ENCODE results near the gene KLC3. TPM values are rescaled to one million over a fixed set of nuclear protein-coding genes. Genes with fewer than 3 reads are reported as not detected.

Gene KLC3
- total RNA-seq, 2 donors from 2014 or later = 3.4 to 7.0 TPM

DNA sequence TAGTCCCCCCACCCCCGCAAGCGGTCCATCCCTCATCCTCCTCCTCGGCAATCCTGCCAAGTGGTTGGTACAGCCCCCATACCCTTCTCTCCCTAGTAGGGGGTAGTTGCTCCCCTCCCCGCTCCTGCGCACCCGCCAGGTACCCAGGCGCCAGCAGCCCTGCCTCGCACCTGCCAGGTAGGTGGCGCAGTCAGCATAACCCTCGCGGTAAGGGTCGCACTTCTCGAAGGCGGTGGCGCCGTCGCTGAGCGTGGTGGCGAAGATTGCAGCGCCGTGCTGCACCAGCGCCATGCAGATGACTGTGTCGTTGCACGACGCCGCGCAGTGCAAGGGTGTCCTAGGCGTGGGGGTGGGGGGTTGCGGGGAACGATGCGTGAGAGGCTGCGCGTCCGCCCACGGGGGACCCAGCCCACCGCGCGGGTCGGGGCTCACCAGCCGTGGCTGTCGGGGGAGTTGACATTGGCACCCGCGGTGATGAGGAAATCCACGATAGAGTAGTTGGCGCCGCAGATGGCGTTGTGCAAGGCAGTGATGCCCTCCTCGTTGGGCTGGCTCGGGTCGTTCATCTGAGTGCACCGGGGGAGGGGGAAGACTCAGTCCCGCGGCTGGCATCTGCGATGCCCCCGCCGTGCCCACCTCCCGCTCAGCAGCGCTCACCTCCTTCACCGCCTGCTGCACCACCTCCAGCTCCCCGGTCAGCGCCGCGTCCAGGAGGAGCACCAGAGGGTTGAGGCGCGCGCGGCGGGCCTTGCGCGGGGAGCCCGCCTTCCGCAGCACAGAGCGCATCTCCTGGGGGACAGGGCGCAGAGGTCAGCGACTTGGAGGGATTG, 45.1 kb downstream of the KLC3 start:
- H3K36me3 ChIP-seq = no peaks in the 10 kb centered on the region
- H3K4me3 ChIP-seq = no peak overlapping the region
- 9% methylated on average over 68 of the region's 75 CpGs for WGBS
- H3K9me3 ChIP-seq = no peaks in the 10 kb centered on the region
- TF ChIP-seq POLR2A (IDR thresholded peaks at IDR 0.05) = no peak
- no peak for TF ChIP-seq POLR2AphosphoS5 (IDR thresholded peaks at IDR 0.05)
- no peak for TF ChIP-seq CTCF (IDR thresholded peaks at IDR 0.05)
- no peaks in the 10 kb centered on the region for H3K4me1 ChIP-seq (replicated peaks)
- intact Hi-C loops (cut with DNase I) = no loop called here
- no peaks in the 10 kb centered on the region for H3K27me3 ChIP-seq (replicated peaks; ENCODE audit: insufficient read depth)
- no peak for DNase-seq (ENCODE audit: low spot score)
- no peak overlapping the region for H3K27ac ChIP-seq

- TF ChIP-seq POLR2AphosphoS5 (IDR thresholded peaks at IDR 0.05) (no peak), CTCF (IDR thresholded peaks at IDR 0.05) (no peak), POLR2A (IDR thresholded peaks at IDR 0.05) (no peak)
- Histone ChIP-seq H3K4me1 (replicated peaks) (no peaks in the 10 kb centered on the region), H3K27me3 (replicated peaks; ENCODE audit: insufficient read depth) (no peaks in the 10 kb centered on the region), H3K36me3 (no peaks in the 10 kb centered on the region), H3K9me3 (no peaks in the 10 kb centered on the region), H3K4me3 (no peak overlapping the region), H3K27ac (no peak overlapping the region)
- intact Hi-C loops (cut with DNase I) = no loop called here
- DNase-seq (ENCODE audit: low spot score) = no peak
- 65% methylated on average over 3 of the region's 3 CpGs for WGBS
Measured at GRCh38 chr19:45391346-45391745, 50.8 kb downstream of the KLC3 start.

GRCh38 chr19:45391871-45392665, 51.5 kb downstream of the KLC3 start:
- intact Hi-C loops (cut with DNase I) = no loop called here
- Histone ChIP-seq H3K9me3 (no peaks in the 10 kb centered on the region), H3K27ac (no peak overlapping the region), H3K4me3 (no peak overlapping the region), H3K27me3 (replicated peaks; ENCODE audit: insufficient read depth) (no peaks in the 10 kb centered on the region), H3K36me3 (no peaks in the 10 kb centered on the region), H3K4me1 (replicated peaks) (no peaks in the 10 kb centered on the region)
- TF ChIP-seq CTCF (IDR thresholded peaks at IDR 0.05) (no peak), POLR2A (IDR thresholded peaks at IDR 0.05) (no peak)
- DNase-seq (ENCODE audit: low spot score) = no peak
- WGBS = 93% methylated on average over 21 of the region's 21 CpGs

DNA sequence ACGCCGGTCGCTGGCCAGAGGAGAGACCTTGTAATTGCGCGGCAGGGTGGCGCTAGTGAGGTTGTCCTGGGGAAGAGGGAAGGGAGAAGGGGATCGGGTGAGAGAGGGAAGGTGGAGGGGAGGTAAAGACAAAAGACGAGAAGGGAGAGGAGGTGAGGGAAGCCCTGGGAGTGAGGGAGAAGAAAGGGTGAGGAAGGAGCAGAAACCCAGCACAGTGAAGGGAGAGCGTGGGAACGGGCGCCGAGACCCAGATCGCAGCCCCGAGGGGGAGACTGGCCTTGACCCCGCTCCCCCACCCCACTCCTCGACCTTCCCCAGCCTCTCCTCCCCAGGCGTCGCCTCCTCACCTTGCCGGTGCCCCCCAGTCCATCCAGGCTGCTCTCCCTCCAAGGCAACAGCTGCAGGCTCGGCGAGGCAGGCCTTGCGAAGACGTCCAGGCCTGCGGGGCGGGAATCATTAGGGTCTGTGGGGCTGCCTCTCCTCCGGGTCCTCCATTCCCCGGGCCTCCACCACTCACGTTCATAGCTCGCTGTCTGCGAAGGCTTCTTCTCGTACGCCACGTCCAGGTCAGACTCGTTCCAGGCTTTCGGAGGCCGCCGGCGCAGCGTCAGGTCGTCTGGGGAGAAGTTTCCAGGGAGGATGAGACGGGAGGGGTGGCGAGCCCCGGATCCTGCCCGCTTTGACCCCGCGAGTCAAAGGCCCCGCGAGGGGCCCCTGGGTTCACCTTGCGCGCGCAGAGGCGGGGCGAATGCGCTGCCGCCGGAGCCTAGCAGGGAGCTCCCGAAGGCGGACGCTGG, 55.5 kb downstream of the KLC3 start:
- H3K4me3 ChIP-seq = no peak overlapping the region
- no peaks in the 10 kb centered on the region for H3K27me3 ChIP-seq (replicated peaks; ENCODE audit: insufficient read depth)
- intact Hi-C loops (cut with DNase I) = no loop called here
- no peak overlapping the region for H3K27ac ChIP-seq
- H3K4me1 ChIP-seq (replicated peaks) = no peaks in the 10 kb centered on the region
- 71% methylated on average over 58 of the region's 59 CpGs for WGBS
- no peak for TF ChIP-seq POLR2A (IDR thresholded peaks at IDR 0.05)
- TF ChIP-seq CTCF (IDR thresholded peaks at IDR 0.05) = no peak
- TF ChIP-seq POLR2AphosphoS5 (IDR thresholded peaks at IDR 0.05) = no peak
- DNase-seq (ENCODE audit: low spot score) = no peak
- H3K9me3 ChIP-seq = no peaks in the 10 kb centered on the region
- H3K36me3 ChIP-seq = no peaks in the 10 kb centered on the region
